Measurements from ENCODE around the gene CHST15. TPM values are rescaled to one million over a fixed set of nuclear protein-coding genes. Genes with fewer than 3 reads are reported as not detected.

Gene CHST15
- total and polyA plus RNA-seq, 2 of the 4 experiments (the other 2 are of a cell fraction) = 0.14 to 0.18 TPM

GRCh38 chr10:124030061-124030460 lies 63.3 kb downstream of the CHST15 start:
- no peak overlapping the region for H2BK20ac ChIP-seq (ENCODE audit: low read depth, low read length)
- no peak overlapping the region for H2AK5ac ChIP-seq (ENCODE audit: low read depth, low read length)
- no peak overlapping the region for H2AFZ ChIP-seq (replicated peaks; ENCODE audit: low read length, poor library complexity)
- no peak overlapping the region for H3K14ac ChIP-seq (replicated peaks; ENCODE audit: low read depth, low read length)
- no peak overlapping the region for H2BK5ac ChIP-seq (ENCODE audit: low read depth, low read length, poor library complexity, severe bottlenecking)
- H3K27me3 ChIP-seq (ENCODE audit: control insufficient read depth, insufficient read depth, low read length) = no peaks in the 10 kb centered on the region; the same call in 1 of the 2 replicates
- intact Hi-C loops (cut with micrococcal nuclease) (no loop called here), dilution Hi-C loops (cut with HindIII; ENCODE audit: low sequenced_read_pairs, unreplicated experiment) (no loop called here), in situ Hi-C loops (cut with MboI; ENCODE audit: low sequenced_read_pairs) (no loop called here)
- no peak overlapping the region for H3K18ac ChIP-seq (ENCODE audit: low read depth, low read length)
- no peak overlapping the region for H4K8ac ChIP-seq (ENCODE audit: low read depth in 2 of 2, low read length in 2 of 2)
- no peak overlapping the region for H3K9ac ChIP-seq (ENCODE audit: low read depth, low read length)
- H4K20me1 ChIP-seq (ENCODE audit: insufficient read depth, low read length) = no peaks in the 10 kb centered on the region
- no peak overlapping the region for H3K23ac ChIP-seq (ENCODE audit: low read depth, low read length)
- H4K5ac ChIP-seq (ENCODE audit: low read depth, low read length) = no peak overlapping the region
- no peak overlapping the region for H3K4ac ChIP-seq (ENCODE audit: low read depth, low read length)
- no peaks in the 10 kb centered on the region for H3K79me1 ChIP-seq (ENCODE audit: low read depth in 1 of 2, low read length in 2 of 2)
- no peaks in the 10 kb centered on the region for H3K4me1 ChIP-seq (ENCODE audit: control insufficient read depth, insufficient read depth, low read length)
- no peaks in the 10 kb centered on the region for H3K9me1 ChIP-seq (ENCODE audit: insufficient read depth, low read length)
- POLR2A ChIA-PET (ENCODE audit: unreplicated experiment) = no interaction called here
- DNase-seq (no peak), ATAC-seq (ENCODE audit: low read depth) (no peak)
- CTCF ChIA-PET = no interaction called here
- H3K27ac ChIP-seq (ENCODE audit: insufficient read depth, low read length) = no peak overlapping the region
- no peak overlapping the region for H3K4me2 ChIP-seq (ENCODE audit: low read depth, low read length)
- no peak overlapping the region for H3K4me3 ChIP-seq (ENCODE audit: insufficient read depth, low read depth, low read length)
- no CpG with 5 or more reads among the region's 8 CpGs for WGBS, 2 experiments (ENCODE audit: extremely low coverage in 2 of 2, insufficient read length in 1 of 2)
- H3K9me3 ChIP-seq (ENCODE audit: control insufficient read depth, insufficient read depth, low read length) = no peaks in the 10 kb centered on the region
- H4K91ac ChIP-seq (ENCODE audit: insufficient read depth, low read depth, low read length) = no peak overlapping the region
- TF ChIP-seq POLR2A (IDR thresholded peaks at IDR 0.05; ENCODE audit: low read depth, low read length) (no peak), MAFK (IDR thresholded peaks at IDR 0.05; ENCODE audit: low read depth, low read length) (no peak), NFE2L2 (IDR thresholded peaks at IDR 0.05; ENCODE audit: low read depth, low read length) (no peak), RFX5 (IDR thresholded peaks at IDR 0.05; ENCODE audit: low read depth, low read length) (no peak), RAD21 (IDR thresholded peaks at IDR 0.05; ENCODE audit: low read length) (no peak), CEBPB (IDR thresholded peaks at IDR 0.05; ENCODE audit: low read depth, low read length) (no peak), MXI1 (IDR thresholded peaks at IDR 0.05; ENCODE audit: borderline replicate concordance, low read depth, low read length) (no peak), FOS (IDR thresholded peaks at IDR 0.05; ENCODE audit: low read depth, low read length) (no peak), SMC3 (IDR thresholded peaks at IDR 0.05; ENCODE audit: low read depth, low read length) (no peak), RCOR1 (IDR thresholded peaks at IDR 0.05; ENCODE audit: insufficient replicate concordance, low read length) (no peak), BHLHE40 (IDR thresholded peaks at IDR 0.05; ENCODE audit: low read depth, low read length) (no peak)
- TF ChIP-seq, protein P1, sequence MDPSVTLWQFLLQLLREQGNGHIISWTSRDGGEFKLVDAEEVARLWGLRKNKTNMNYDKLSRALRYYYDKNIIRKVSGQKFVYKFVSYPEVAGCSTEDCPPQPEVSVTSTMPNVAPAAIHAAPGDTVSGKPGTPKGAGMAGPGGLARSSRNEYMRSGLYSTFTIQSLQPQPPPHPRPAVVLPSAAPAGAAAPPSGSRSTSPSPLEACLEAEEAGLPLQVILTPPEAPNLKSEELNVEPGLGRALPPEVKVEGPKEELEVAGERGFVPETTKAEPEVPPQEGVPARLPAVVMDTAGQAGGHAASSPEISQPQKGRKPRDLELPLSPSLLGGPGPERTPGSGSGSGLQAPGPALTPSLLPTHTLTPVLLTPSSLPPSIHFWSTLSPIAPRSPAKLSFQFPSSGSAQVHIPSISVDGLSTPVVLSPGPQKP (IDR thresholded peaks at IDR 0.05; ENCODE audit: borderline replicate concordance, low read depth, low read length) = no peak
- TF ChIP-seq, protein P2, sequence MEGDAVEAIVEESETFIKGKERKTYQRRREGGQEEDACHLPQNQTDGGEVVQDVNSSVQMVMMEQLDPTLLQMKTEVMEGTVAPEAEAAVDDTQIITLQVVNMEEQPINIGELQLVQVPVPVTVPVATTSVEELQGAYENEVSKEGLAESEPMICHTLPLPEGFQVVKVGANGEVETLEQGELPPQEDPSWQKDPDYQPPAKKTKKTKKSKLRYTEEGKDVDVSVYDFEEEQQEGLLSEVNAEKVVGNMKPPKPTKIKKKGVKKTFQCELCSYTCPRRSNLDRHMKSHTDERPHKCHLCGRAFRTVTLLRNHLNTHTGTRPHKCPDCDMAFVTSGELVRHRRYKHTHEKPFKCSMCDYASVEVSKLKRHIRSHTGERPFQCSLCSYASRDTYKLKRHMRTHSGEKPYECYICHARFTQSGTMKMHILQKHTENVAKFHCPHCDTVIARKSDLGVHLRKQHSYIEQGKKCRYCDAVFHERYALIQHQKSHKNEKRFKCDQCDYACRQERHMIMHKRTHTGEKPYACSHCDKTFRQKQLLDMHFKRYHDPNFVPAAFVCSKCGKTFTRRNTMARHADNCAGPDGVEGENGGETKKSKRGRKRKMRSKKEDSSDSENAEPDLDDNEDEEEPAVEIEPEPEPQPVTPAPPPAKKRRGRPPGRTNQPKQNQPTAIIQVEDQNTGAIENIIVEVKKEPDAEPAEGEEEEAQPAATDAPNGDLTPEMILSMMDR (conservative IDR thresholded peaks at IDR 0.05; ENCODE audit: low read depth, low read length) = no peak
- H2AK9ac ChIP-seq (replicated peaks; ENCODE audit: low read depth, low read length, poor library complexity) = no peak overlapping the region
- no peak overlapping the region for H2BK120ac ChIP-seq (ENCODE audit: low read depth, low read length)
- no peak overlapping the region for H2BK15ac ChIP-seq (ENCODE audit: low read depth, low read length)
- no peaks in the 10 kb centered on the region for H3K36me3 ChIP-seq (ENCODE audit: control insufficient read depth, insufficient read depth, low read length)
- H3K56ac ChIP-seq (ENCODE audit: extremely low read depth, insufficient read depth, low read length) = no peak overlapping the region
- no TSS peak for BruUV-seq (replicated peaks)

Data from IMR-90 (cell line).